ENCODE measurements around the gene PLXND1.
"Not testable (repeated sequence)": the region's sequence is repeated elsewhere in the genome, so short reads cannot be mapped to it uniquely, and the experiment has no call there.

The PLXND1 gene

GRCh38 chr3:129612534-129613366 is 6.3 kb upstream of the PLXND1 start:
- peak; percentile 43 for DNase-seq (ENCODE audit: low spot score)

DNA sequence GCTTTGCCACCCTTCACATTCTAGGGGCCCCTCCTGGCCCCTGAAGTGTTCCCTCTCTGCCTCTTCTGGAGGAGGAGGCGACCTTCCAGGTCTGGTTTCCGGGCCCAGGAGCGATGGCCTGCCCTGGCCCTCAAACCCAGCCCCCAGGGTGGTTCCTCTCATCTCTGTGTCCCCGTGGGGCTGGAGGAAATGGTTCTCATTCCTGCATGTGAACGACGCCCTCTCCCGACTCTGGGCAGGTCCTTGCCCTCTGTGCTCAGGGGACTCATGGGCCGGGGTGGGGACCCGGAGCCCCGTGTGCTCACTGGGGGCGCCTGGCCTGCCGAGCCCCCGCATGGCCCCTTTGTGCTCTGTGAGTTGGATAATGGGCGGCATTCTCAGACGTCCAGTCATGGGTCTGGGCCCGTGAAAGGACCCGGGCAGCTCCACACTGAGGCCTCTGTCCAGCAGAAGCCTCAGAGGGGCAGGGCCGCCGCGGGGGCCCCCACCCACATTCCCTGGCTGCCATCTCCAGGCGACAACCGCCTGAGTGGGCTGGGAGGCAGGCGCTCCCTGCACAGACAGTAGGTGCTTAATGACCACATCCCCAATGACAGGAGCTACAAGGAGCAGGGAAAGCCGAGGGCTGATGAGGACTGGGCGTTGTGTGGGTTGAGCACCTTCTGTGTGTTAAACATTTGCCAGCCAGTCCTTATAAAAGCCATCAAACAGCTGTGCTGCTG is 5.5 kb upstream of the PLXND1 start:
- peak; percentile 53 for DNase-seq (ENCODE audit: low spot score)

DNA sequence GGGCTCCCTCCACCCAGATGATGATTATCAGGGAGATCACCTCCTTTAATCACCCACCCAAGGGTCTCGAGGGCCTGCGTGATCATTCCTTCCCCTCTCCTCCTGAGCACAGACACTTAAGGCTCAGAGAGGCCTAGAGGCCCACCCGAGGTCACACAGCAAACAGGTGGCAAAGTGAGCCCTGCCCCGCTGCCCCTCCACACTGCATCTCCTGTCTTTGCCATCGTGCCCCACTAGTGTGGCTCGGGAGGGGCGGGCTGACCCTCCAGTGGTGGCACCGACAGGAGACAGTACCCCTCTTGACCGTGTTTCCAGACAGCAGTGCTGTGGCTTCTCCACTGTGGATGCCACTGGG is 4.9 kb upstream of the PLXND1 start:
- no peak for DNase-seq (ENCODE audit: low spot score)

DNA sequence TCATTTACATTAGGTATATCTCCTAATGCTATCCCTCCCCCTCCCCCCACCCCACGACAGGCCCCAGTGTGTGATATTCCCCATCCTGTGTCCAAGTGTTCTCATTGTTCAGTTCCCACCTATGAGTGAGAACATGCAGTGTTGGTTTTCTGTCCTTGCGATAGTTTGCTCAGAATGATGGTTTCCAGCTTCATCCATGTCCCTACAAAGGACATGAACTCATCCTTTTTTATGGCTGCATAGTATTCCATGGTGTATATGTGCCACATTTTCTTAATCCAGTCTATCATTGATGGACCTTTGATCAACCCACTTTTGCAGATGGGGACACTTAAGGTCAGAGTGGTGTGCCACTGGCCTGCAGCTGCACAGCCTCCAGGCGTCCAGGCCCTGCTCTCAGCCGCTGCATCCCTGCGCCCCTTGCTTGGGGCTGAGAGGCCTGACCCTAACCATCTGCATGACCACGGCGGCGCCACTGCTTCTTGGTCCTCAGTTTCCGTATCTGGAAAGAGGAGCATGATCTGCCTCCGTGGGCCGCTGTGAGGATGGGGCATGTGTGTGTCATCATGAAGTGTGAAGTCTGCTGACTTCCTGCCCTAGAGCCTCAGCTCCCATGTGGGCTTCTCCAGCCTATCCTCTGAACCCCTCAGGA is 4.4 kb upstream of the PLXND1 start:
- not testable (repeated sequence) for DNase-seq (ENCODE audit: low spot score)

DNA sequence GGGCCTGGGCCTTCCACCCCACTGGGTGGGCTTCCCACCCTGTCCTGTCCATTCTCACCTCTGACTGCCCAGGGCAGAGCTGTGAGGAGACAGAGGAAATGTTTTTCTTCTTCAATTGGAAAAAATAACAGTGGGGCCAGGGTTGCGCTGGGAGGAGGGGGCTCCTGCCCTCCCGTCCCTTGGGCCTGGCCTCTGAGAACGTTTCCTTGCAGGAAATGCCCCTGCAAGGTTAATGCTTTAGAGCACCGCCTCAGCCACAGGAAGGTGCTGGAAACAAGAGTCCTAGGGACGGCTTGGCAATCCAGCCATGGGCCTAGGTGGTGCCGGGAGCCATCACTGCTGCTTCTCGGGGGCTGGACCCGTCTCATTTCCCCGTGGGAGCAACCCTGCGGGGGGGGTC is 3.8 kb upstream of the PLXND1 start:
- no peak for DNase-seq (ENCODE audit: low spot score)

DNA sequence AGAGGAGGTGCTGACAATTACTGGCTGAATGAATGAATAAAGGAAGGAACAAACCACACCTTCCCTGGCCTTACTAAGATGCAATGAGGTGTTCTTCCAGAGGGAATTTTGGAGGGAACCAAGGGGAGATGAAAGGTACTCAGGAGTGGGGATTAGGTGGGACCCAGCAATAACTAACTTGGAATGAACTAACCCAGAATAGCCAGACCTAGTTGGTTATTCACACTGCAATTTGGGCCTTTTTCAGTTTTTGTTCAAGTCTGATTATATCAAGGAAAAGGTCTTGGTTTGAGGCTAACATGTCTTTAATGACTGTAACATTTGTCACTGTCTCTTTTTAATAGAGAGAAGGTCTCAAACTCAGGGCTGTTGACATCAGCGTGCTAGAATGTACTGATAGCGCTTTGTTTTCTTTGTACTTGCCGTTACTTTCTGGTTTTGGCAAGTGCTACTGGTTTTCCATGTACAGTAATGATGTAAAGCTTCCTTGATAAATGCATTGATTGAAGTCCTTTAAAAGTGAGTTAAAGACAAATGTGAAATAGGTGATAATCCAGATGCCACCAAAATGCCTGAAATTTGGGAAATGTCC is 3.2 kb upstream of the PLXND1 start:
- no peak for DNase-seq (ENCODE audit: low spot score)

- no peak for DNase-seq (ENCODE audit: low spot score)
Measured at GRCh38 chr3:129608936-129609590, 2.6 kb upstream of the PLXND1 start.

GRCh38 chr3:129608087-129608935 is 1.8 kb upstream of the PLXND1 start:
- DNase-seq (ENCODE audit: low spot score), result no peak

DNA sequence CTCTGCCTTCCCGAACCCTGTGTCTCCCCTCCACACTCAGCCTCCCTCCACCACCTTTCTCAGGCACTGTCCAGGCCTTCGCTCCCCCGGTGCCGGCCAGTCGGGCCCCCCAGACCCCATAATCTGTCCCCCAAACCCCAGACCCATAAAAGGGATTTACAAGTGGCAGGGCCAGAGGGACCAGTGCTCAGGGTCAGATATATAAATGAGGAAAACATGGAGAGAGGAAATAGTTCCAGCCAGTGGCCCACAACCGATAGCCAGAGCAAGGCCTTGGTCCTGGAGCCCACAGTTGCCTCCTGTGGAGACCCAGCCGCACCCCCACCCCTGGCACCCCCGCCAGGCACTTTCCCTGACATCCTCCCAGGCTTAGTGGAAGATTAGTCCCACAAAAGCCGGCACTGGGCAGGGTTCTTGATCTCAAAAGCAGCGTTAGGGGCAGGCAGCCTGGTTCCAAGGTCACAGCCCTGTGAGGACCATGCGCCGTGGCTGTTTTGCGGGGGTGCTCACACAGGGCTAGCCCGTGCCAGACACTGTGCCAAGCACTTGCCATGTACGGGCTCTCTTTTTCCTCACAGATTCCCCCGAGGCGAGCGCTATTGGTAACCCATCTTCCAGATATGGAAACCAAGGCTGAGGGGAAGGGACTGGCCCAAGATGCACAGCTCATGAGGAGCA is 1.1 kb upstream of the PLXND1 start:
- no peak for DNase-seq (ENCODE audit: low spot score)

DNA sequence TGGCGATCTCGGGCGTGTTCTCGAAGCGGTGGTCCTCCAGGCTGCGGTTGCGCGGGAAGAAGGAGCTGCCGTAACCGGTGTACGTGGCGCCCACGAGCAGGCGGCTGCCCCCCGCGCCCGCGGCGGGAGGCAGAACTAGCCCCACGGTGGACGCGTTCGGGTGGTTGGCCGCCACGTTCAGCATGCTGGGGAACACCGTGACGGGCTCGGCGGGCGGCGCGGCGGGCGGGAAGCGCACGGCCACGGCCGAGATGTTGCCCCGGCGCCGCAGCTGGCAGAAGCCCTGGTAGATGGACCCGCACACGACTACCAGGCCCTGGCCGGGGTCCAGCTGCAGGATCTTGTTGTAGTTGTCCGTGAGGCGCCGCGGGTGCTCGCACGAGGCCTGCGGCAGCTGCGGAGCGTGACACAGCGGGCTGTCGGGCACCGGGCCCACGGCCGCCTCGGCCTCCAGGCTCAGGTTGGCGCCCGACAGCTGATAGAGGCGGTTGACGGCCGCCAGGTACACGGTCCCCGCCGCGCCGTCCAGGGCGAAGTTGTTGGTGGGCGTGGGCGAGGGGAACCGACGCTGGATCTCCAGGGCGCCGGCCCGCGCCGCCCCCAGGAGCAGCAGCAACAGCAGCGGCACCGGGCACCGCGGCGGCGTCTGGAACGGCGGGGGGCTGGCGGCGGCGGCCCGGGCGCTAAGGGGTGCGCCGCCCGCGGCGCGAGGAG is 397 bp downstream of the PLXND1 start:
- DNase-seq (ENCODE audit: low spot score), result peak; percentile 76

DNA sequence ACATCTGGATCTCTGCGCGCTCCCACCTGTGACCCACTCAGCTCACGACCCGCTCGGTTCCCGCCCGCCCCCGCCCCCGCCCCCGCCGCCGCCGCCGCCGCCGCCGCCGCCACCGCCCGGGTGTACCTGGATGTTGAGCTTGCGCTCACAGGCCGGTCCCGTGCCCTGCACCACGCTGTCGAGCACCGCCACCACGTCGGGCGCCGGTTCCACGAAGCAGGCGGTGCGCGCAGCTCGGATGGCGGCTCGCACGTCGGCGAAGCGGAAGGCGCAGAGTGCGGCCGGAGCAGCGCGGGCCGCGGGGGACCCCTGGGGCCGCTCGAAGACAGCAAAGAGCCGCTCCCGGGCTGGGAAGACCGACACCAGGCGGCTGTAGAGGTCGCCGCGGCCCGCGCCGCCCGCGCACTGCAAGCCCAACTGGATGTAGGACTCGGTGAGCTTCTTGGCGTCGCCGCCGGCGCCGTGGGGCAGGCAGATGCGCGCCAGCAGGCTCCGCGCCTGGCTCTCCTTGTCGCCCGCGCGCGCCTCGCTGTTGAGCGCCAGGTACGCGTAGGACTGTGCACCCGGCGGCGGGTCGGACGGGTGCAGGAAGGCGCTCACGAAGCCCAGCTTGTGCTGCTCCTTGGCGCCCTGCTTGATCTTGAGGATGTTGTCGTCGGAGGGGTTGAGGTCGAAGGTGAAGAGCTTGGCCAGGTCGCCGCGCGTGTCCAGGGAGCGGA is 1.1 kb downstream of the PLXND1 start:
- DNase-seq (ENCODE audit: low spot score), result peak; percentile 57

DNA sequence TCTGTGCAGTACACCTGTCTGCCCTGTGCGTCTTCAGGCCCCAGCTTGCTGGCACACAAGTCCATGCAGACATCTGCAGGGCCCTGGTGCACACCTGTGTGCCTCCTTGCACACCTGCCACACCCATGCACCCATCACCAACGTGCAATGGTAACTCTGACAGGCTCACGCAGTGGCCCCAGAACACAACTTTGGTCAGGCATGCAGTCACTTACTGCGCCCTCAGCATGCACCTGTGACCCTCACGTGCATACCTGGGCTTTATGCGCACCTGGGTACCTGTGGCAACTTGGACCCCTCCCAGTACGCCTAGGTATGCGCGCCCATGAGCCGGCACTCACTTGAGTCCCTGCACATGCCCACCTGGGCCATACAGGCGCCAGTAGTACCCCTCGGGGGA is 1.7 kb downstream of the PLXND1 start:
- no peak for DNase-seq (ENCODE audit: low spot score)

DNA sequence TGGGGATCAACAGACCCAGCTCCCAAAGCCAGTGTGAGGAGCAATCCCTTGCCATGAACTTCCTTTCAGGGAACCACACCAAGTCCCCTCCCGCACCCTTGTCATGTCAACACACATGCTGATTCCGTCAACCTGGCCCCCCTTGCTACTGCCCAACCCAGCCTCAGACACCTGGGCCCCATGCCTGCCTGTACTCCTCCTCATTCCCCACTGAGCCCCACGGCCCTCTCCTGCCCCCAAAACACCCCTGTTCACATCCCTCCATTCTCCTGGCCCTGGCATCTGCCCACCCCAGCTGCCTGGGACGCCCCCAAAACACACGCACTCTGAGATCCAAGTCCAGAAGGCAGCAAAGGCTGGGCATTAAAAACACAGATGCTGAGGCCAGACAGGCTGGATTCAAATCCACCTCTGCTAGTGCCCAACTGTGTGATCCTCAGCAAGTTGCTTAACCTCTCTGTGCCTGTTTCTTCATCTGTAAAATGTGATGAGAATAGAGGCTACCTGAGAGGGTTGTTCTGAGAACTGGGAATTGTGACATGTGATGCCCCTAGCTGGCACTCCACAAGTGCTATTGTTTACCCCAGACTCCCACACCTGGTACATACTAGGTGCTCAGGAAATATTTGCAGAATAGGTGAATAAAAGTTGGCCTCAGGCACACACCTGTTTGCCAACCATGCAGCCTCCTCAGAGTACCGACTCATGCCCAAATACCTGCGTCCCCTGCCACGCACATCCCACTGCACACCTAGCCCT is 2.3 kb downstream of the PLXND1 start:
- DNase-seq (ENCODE audit: low spot score), result no peak

- DNase-seq (ENCODE audit: low spot score), result no peak
Measured at GRCh38 chr3:129603561-129603942, 2.9 kb downstream of the PLXND1 start.

DNA sequence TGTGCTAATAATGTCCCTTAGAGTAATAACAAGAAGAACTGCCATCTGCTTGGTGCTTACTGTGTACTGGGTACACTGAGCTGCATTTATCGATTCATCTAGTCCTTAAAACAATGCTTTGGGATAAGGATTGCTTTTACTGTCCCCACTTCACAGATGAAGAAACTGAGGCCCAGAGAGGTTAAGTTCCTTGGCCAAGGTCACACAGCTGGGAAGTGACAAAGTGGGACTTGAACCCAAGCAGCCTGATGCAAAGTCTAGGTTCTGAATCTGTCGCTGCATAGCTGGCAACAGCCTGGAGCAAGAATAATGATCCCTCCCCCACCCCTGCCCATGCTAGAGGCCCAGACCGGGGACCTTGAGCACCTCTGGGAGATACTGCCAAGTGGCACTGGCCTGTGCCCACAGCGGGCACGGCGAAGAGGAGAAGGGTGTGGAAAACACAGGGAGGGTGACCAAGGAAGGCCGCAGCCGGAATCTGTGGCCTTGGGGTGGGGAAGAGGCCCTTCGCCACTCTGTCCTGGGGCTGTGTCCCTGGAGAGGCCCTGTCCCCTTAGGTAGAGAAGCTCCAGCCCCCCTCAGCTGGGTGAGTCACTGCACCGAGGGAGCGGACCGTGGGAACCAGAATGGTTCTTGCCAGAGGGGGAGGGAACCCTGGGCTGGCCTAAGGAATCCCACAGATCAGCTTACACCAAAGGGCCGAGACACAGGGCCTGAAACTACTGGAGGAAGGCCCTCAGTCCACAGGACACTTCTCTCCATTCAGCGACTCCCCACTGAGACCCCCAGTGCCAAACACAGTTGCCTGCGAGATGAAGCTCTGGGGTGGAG is 3.5 kb downstream of the PLXND1 start:
- peak; percentile 91 for DNase-seq (ENCODE audit: low spot score)

DNA sequence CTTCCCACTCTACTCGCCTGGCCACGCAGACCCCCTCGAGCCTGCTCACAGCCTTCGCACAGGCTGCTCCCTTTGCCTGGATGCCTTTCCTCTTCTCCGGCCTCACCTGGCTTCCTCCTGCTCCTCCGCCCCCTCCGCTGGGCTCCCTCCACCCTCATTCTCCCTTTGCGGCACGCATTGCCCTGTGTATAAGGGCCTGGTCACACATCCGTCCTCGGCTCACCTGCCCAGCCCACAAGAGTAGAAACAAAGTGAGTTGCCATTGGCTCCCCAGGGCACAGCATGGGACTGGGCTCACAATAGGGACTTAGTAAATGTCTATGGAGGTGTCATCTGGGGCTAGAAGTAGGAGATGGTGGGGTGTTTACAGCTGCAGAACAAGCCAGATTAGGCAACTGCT is 4.2 kb downstream of the PLXND1 start:
- DNase-seq (ENCODE audit: low spot score), result no peak

DNA sequence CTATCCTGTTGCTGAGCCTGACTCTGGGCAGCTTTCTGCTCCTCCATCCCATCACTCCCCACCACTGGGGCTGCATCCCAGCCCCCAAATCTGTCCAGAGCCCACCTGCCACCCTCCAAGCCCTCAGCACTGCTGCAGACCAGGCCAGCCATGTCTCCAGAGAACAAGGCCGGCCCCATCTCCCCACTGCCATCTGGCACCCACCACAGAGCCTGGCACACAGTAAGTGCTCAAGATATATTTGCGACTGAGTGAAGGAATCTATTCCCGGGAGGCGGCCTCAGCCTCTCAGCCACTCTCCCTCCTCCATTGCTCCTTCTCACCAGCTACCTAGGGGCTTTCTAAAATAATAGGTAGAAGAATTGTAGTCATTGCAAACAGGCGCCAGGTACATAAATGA is 4.8 kb downstream of the PLXND1 start:
- DNase-seq (ENCODE audit: low spot score), result no peak

DNA sequence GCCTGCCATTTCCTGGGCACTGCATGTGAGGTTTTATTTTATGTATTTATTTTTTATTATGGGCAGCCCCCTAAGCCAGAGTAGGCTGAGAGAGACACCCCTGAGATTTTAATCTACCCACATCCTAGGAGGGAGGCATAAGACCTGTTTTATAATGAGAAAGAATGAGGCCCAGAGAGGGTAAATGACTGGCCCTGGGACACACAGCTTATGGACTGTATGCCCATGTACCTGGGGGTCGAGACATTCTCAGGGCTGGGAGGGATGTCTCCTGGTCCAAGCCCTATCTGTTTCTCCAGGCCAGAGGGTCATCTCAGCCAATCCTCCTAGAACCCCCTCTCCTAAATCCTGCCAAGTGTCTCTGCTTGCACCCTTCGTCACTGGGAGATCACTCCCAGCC is 6.1 kb downstream of the PLXND1 start:
- DNase-seq (ENCODE audit: low spot score), result no peak

All from AG08396 (cell line).